ENCODE data around the gene SIRT7.

Gene SIRT7

DNA sequence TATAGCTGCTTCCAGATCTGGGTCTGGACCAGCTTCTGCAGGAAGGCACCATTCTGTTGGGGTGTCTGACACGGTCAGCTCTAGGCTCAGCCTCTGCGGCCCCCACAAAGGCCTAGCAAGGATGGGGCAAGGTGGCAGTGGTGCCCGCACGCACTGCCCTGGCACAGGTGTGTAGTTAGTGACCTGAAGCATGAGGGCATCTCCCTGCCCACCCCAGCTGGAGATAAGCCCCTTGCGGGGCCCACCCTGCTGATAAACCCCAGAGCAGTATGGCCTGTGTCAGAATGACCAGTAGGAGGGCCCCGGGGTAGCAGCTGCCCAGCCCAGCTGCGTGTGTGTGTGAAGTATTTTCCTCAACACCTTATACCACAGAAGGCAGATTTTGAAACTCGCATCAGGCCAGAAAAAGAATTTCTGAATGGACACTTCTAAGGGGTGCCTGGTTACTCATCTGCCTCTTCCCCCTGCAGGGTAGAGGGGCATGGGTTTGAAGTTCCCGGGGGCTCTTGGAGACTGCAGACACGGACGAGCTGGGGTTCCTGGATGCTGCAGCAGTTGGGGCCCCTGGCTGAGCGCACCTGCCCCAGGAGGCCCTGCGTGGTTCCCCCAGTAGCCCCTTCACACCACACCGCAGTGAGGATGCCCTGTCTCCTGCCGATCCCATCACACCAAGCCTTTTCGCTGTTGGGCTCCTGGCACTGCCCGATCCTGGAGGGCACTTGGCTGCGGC is 51.4 kb downstream of the SIRT7 start:
- H3K27me3 ChIP-seq: no peaks in the 10 kb centered on the region
- H3K4me1 ChIP-seq (ENCODE audit: control insufficient read depth in 1 of 2, insufficient read depth in 1 of 2, low read depth in 1 of 2, low read length in 1 of 2): peaks cover 56 to 78% of the 10 kb centered on the region in 2 experiments
- H3K27ac ChIP-seq: peak overlapping the region; percentile 96
- TF ChIP-seq, protein P1, sequence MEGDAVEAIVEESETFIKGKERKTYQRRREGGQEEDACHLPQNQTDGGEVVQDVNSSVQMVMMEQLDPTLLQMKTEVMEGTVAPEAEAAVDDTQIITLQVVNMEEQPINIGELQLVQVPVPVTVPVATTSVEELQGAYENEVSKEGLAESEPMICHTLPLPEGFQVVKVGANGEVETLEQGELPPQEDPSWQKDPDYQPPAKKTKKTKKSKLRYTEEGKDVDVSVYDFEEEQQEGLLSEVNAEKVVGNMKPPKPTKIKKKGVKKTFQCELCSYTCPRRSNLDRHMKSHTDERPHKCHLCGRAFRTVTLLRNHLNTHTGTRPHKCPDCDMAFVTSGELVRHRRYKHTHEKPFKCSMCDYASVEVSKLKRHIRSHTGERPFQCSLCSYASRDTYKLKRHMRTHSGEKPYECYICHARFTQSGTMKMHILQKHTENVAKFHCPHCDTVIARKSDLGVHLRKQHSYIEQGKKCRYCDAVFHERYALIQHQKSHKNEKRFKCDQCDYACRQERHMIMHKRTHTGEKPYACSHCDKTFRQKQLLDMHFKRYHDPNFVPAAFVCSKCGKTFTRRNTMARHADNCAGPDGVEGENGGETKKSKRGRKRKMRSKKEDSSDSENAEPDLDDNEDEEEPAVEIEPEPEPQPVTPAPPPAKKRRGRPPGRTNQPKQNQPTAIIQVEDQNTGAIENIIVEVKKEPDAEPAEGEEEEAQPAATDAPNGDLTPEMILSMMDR (IDR thresholded peaks at IDR 0.05): no peak
- H3K4me3 ChIP-seq (ENCODE audit: low read depth in 1 of 2, low read length in 1 of 2): no peak overlapping the region
- no peaks in the 10 kb centered on the region for H3K9me3 ChIP-seq
- peaks cover 34% of the 10 kb centered on the region for H3K36me3 ChIP-seq

DNA sequence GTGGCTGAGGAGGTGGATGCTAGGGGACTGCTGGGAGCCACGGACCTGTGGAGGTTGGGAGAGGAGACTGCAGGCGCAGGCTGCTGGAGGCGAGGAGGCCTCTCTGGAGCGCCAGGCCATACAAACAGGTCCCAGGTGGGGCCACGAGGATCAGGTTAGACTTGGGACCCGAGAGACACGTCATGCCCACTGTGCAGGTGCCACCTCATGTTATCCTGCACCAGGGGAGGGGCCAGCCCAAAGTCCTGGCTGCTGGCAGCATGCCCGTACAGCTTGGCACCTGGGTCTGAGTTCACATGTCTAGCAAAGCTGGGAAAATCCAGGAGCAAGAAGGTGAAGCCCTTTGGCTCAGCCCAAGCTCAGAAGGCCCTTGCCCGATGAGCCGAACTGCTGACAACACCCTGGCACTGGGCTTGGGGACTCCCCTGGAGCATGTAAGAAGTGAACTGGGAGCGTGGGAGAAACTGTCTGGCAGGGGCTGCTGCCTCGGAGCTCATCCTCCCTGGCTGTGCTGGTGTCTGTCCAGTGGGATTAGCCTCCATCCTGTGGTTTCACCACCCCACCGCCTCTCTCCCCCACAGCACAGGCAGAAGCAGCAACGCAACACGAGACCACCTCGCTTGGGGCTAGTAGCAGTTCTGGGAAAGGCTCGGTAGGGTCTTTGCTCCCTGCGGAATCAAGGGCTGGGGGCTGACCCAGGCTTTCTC is 52.1 kb downstream of the SIRT7 start:
- no peaks in the 10 kb centered on the region for H3K27me3 ChIP-seq
- no peaks in the 10 kb centered on the region for H3K9me3 ChIP-seq
- H3K27ac ChIP-seq: peak overlapping the region; percentile 96
- peaks cover 59 to 82% of the 10 kb centered on the region in 2 experiments for H3K4me1 ChIP-seq (ENCODE audit: control insufficient read depth in 1 of 2, insufficient read depth in 1 of 2, low read depth in 1 of 2, low read length in 1 of 2)
- no peak overlapping the region for H3K4me3 ChIP-seq (ENCODE audit: low read depth in 1 of 2, low read length in 1 of 2)
- TF ChIP-seq, protein P1 (IDR thresholded peaks at IDR 0.05): no peak
- H3K36me3 ChIP-seq: peaks cover 34% of the 10 kb centered on the region

DNA sequence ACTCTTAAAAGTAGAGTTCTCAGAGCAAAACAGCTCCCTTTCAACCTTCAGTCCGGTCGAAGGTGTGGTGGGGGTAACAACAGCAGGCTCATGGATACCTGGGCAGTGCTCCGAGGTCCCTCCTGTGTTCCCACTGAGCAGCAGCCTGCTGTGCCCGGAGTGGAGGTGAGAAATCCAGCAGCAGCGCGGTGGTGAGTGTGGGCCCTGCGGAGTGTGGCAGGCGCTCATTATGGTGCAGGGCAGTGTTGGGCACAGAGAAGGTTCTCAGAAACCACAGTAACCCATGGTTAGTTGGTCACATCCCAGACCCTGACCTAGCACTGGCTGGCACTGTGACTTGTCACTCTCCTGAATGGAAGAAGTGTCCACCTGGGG is 52.6 kb downstream of the SIRT7 start:
- Histone ChIP-seq H3K9me3 (no peaks in the 10 kb centered on the region), H3K4me3 (ENCODE audit: low read depth in 1 of 2, low read length in 1 of 2) (no peak overlapping the region), H3K36me3 (peaks cover 31% of the 10 kb centered on the region), H3K4me1 (ENCODE audit: control insufficient read depth in 1 of 2, insufficient read depth in 1 of 2, low read depth in 1 of 2, low read length in 1 of 2) (peaks cover 57 to 79% of the 10 kb centered on the region in 2 experiments), H3K27me3 (no peaks in the 10 kb centered on the region), H3K27ac (no peak overlapping the region)
- TF ChIP-seq, protein P1 (IDR thresholded peaks at IDR 0.05): no peak

DNA sequence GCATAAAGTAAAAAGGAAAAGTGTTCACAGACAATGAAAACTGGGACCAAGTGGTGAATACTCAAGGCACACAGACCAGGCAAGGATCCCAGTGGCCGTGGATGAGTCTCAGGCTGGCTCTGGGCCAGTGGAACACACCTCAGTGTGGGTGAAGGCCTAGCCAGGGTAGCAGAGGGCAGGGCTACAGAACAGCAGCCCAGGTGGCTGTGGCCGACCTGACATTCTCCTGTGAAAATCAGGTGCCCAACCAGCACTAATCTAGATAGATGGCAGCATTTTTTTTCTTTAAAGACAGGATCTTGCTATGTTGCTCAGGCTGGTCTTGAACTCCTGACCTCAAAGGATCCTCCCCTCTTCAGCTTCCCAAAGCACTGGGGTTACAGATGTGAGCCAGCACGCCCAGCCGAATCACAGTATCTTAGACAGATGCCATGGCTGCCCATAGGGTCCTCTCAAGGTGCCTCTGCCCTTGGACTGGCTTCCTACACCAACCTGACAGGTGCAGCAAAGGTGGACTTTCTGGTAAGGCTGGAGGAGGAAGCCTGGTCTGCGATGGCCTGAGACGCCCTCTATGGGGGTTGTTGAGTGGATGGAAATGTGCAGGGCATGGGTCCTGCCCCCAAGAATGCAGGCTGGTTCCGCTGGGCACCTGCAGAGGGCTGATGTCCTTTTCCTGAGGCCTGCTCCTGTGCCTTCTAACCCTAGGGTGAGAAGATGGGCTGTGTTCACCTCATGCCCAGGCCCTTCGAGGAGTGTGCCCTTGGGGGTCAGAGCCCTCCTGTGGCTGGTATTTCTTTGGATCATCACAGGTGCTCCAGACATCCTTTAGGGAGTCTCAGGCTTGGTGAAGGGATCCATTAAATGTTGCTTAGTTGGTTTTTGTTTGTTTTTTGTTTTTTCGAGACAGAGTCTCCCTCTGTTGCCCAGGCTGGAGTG is 53.9 kb downstream of the SIRT7 start:
- no peak overlapping the region for H3K4me3 ChIP-seq (ENCODE audit: low read depth in 1 of 2, low read length in 1 of 2)
- peak overlapping the region; percentile 96 for H3K27ac ChIP-seq
- peaks cover 19% of the 10 kb centered on the region for H3K36me3 ChIP-seq
- H3K9me3 ChIP-seq: no peaks in the 10 kb centered on the region
- peaks cover 53 to 78% of the 10 kb centered on the region in 2 experiments for H3K4me1 ChIP-seq (ENCODE audit: control insufficient read depth in 1 of 2, insufficient read depth in 1 of 2, low read depth in 1 of 2, low read length in 1 of 2)
- TF ChIP-seq, protein P1 (IDR thresholded peaks at IDR 0.05): no peak
- no peaks in the 10 kb centered on the region for H3K27me3 ChIP-seq

DNA sequence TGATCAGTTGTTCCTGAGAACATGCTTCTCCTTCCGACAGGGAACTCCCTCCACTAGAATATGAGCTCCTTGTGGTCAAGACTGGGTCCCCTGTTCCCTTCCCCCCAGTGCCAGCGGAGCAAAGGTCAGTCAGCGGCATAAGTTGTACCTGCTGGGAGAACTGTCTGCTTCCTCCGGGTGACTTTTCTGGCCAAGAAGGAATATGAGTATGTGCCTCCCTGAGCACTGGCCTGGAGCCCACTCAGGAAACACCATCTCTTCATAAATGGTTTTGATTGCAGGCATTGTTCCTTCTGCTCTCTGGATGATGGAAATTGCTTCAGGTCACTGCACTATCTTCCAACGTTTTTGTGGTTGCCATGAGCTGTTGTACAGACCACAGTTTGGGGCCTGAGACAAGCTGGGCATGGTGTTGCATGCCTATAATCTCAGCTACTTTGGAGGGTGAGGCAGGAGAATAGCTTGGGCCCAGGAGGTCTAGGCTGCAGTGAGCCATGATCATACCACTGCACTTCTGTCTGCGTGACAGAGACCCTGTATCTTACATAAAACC is 54.8 kb downstream of the SIRT7 start:
- H3K27ac ChIP-seq: peak overlapping the region; percentile 96

More for the DNA sequence above, 54.8 kb downstream of the SIRT7 start:
- no peaks in the 10 kb centered on the region for H3K27me3 ChIP-seq
- TF ChIP-seq, protein P1 (IDR thresholded peaks at IDR 0.05): no peak
- no peaks in the 10 kb centered on the region for H3K9me3 ChIP-seq
- H3K4me3 ChIP-seq (ENCODE audit: low read depth in 1 of 2, low read length in 1 of 2): no peak overlapping the region
- H3K4me1 ChIP-seq (ENCODE audit: control insufficient read depth in 1 of 2, insufficient read depth in 1 of 2, low read depth in 1 of 2, low read length in 1 of 2): peaks cover 61 to 78% of the 10 kb centered on the region in 2 experiments
- peaks cover 18% of the 10 kb centered on the region for H3K36me3 ChIP-seq
